GM19043 (cell line): ENCODE data around the gene SNRNP48.

Experiments used
- ATAC-seq: cut with Tn5 transposase; IDR thresholded peaks from one replicate; pipeline ENCODE4 v1.9.1; 2021; ENCODE audit warnings: low read depth; ENCODE audit not compliant: unreplicated experiment

Gene SNRNP48

DNA sequence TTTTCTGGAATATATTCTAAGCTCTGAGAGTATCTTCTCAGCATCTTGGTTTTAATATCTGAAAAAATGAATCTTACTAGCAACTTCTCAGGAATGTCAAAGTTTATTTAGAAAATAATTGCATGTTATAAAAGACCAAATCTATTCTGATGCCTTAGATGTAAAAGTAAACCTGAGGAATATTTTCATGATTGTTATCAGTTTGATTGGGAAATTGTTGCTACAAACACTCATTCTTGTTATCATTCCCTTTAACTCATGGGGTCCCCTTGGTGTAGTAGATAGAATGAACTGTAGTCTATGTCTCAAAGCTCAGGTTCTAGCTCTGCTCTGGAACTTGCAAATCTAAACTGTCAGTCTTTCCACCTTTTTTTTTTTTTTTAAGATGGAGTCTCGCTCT is 50.0 kb downstream of the SNRNP48 start:
- ATAC-seq, result no peak

DNA sequence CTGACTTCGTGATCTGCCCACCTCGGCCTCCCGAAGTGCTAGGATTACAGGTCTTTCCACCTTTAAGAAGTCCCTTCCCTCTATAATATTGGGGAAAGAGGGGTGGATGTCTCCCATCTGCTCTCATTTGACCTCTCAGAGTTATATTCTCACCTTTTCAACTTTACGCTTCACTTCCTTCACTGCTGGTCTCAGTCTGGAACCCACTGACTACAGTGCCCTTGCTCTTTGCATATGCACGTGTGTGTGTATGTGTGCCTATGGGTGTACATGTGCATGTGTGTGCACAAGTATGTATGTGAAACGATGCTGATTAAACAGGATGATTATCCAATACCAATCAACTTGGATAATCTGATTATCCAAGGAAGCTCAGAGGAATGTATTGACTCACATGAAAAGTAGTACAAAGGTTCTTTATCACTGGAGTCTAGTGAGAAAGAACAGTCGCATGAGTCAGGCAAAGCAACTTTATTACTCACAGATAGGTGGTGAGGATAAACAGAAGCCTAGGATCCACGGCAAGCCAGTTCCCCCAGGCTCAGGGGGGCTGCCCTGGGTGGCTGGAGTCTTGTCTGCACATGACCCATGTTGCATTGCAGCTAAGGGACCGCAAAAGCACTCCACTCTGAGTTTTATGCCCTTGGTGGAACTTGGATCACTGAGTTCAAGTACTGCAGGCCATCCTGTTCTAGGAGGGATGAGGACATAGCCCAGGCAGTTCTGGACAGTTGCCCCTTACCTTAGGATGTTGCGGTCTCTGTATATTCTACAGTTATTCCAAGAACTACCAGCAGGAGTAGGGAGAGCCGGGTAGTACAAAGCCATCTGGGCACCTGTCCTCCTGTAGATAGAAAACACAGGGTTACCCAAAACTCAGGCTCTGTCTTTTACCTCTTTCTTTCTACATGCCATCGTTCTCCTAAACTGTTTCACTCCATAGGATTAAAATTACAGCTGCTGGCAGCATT is 50.9 kb downstream of the SNRNP48 start:
- no peak for ATAC-seq

DNA sequence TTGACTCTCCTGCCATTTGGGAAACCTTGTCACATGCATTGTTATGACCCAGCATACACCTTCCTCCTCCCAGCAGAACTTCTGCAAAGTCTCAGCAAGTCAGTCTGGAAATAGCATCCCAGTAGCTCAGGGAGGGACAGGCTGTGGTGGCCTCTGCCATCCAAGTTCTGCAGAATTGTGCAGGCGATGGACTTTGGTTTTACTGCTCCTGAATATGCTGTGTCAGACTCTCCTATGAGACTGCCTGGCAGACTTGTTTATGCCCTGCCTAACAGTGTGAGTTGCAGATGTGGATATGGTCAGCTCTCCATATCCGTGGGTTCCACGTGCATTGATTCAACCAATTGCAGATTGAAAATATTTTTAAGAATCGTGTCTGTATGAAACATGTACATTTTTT is 52.8 kb downstream of the SNRNP48 start:
- ATAC-seq, result no peak

DNA sequence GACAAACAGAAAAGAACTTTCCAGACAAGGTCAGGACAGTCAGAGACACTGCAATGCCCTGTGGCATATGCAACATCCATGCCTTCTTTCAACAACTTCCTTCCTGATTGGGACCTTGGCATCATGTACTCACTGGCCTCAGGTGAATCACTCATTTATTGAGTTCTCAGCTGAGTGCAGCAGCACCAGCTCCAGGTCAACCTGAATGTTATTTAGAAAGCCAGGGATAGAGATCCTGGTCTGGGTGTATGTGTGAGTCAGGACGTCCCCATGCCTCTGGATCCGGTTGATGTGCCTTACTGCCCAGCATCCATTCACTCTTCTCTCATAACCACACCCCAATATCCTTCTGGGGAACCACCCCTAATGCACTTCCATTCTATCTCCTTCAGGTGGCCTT is 54.4 kb downstream of the SNRNP48 start:
- no peak for ATAC-seq

DNA sequence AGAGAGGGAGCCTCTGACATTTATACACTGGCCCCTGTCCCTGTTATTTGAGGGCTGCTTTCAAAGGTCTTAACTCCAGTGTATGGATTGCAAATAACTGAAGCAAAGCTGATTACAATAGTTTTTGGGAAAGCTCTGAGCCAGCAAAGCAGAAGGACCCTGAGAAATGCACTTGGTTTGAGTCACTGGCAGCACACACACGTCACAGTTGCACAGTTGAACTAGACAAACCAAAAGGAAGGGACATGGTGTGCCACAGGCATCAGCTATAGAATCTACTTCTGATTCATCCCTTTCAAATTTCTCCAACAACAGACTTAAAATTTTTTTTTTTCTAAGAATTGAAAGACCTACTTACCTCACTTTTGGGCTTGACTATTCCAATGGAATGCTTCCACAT is 56.4 kb downstream of the SNRNP48 start:
- ATAC-seq, result no peak

- peak; percentile 56 for ATAC-seq
These were observed 57.5 kb downstream of the SNRNP48 start for GRCh38 chr6:7647504-7647903.

DNA sequence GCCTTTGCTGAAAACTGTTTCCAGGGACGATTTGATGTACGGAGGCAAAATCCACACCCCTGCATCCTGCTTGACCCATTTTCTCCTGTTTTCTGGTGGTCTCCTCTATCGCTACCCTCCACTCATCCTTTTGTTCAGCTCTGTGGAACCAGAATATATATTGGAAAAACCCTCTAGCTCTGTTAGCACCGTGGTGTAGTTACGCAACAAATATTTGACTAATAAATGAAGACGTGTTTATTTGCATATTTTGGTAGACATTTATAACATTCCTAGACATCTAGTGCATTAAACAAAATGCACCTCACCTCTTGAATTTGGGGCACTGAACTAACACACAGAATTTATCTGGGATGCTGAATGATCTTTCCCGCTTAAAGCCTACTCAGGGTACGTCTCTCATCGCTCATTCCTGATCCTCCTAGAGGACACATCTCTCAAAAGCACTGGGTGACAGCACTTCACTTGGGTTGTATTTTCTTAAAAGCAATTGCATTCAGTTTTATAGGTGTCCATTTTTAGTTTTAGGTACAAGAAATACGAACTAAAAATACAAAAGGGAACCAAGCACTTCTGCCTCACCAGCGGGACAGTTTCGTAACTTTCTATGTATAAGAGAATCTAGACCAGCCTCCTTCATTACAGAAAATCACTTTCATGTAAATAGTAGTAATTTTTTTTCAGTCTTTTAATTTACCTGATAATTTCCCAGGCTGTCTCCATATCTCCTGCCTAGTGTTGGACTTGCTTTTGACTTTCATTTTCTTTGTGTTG is 59.2 kb downstream of the SNRNP48 start:
- ATAC-seq, result no peak

GRCh38 chr6:7650878-7651277 is 60.9 kb downstream of the SNRNP48 start:
- no peak for ATAC-seq

- ATAC-seq, result no peak
These were observed 63.0 kb downstream of the SNRNP48 start for GRCh38 chr6:7652957-7653356.

- ATAC-seq, result no peak
These were observed 66.4 kb downstream of the SNRNP48 start for GRCh38 chr6:7656355-7656754.

- no peak for ATAC-seq
These were observed 68.5 kb downstream of the SNRNP48 start for GRCh38 chr6:7658543-7658942.

GRCh38 chr6:7661364-7661763 is 71.4 kb downstream of the SNRNP48 start:
- ATAC-seq, result no peak
